OCI-LY7 (cell line): Measurements from ENCODE around the gene KYNU. TPM values are rescaled to one million over a fixed set of nuclear protein-coding genes. Genes with fewer than 3 reads are reported as not detected.
"Not testable (repeated sequence)": the region's sequence is repeated elsewhere in the genome, so short reads cannot be mapped to it uniquely, and the experiment has no call there.

Experiments
- BruUV-seq: library from RNA; stranded (reverse); fragments of 400-500 nt; replicated peaks from 2 replicates; lab custom pipeline; 2021; lab: Mats Ljungman, UMichigan
- CTCF ChIA-PET: fragments of 300-600 bp; sonication (Branson Sonifier 250); formaldehyde crosslinking; loops from one replicate; lab custom pipeline; 2022; ENCODE audit warnings: antibody characterized with exemption; ENCODE audit not compliant: unreplicated experiment; lab: Charles Lee
- POLR2A ChIA-PET: fragments of 300-600 bp; sonication (Branson Sonifier 250); formaldehyde crosslinking; loops from one replicate; lab custom pipeline; 2022; ENCODE audit warnings: antibody characterized with exemption; lab: Charles Lee
- DNase-seq: peaks from one replicate; pipeline ENCODE4 v3.0.0-alpha.2; 2015; ENCODE audit warnings: low spot score
- H2AFZ ChIP-seq: fragments of 200-600 bp; sonication (generic), shearing (Covaris generic); 2 replicates; pipeline ENCODE4 v1.6.1; 2014; ENCODE audit warnings: mild to moderate bottlenecking, antibody characterized with exemption, low read length, moderate library complexity
- H3K27ac ChIP-seq: fragments of 200-600 bp; sonication (generic); 2 replicates; pipeline ENCODE4 v1.5.1; 2014; ENCODE audit warnings: mixed run types, low read depth, mild to moderate bottlenecking, moderate library complexity, low read length, inconsistent platforms; ENCODE audit not compliant: poor library complexity, severe bottlenecking
- H3K36me3 ChIP-seq: fragments of 200-600 bp; sonication (generic); 2 replicates; pipeline ENCODE4 v1.6.1; 2014; ENCODE audit warnings: mild to moderate bottlenecking, antibody characterized with exemption, low read length, moderate library complexity, mixed read lengths; ENCODE audit not compliant: insufficient read depth
- H3K4me1 ChIP-seq: fragments of 200-600 bp; sonication (generic); 2 replicates; pipeline ENCODE4 v1.5.1; 2014; ENCODE audit warnings: mild to moderate bottlenecking, low read length; ENCODE audit not compliant: insufficient read depth, poor library complexity, severe bottlenecking
- H3K4me2 ChIP-seq: fragments of 200-600 bp; sonication (generic); 2 replicates; pipeline ENCODE4 v1.6.1; 2014; ENCODE audit warnings: mild to moderate bottlenecking, low read length
- H3K4me3 ChIP-seq: fragments of 200-600 bp; sonication (generic); 2 replicates; pipeline ENCODE4 v1.5.1; 2014; ENCODE audit warnings: mild to moderate bottlenecking, low read depth, low read length; ENCODE audit not compliant: poor library complexity, severe bottlenecking
- H3K79me2 ChIP-seq: fragments of 200-600 bp; sonication (generic); 2 replicates; pipeline ENCODE4 v1.6.1; 2016; ENCODE audit warnings: low read depth, mild to moderate bottlenecking, low read length, moderate library complexity, mixed read lengths; ENCODE audit not compliant: insufficient read depth
- H3K9me2 ChIP-seq: fragments of 200-600 bp; sonication (generic); 2 replicates; pipeline ENCODE4 v1.6.1; 2016; ENCODE audit warnings: mild to moderate bottlenecking, low read length, mixed read lengths; ENCODE audit not compliant: insufficient read depth
- H3K9me3 ChIP-seq: fragments of 200-600 bp; sonication (generic); 2 replicates; pipeline ENCODE4 v1.6.1; 2014; ENCODE audit warnings: mild to moderate bottlenecking, mixed run types, low read length, mixed read lengths
- H4K20me1 ChIP-seq: fragments of 200-600 bp; sonication (generic); 2 replicates; pipeline ENCODE4 v1.6.1; 2014; ENCODE audit warnings: mild to moderate bottlenecking, antibody characterized with exemption, low read length, moderate library complexity, mixed read lengths; ENCODE audit not compliant: insufficient read depth
- CTCF ChIP-seq: fragments of 200-600 bp; sonication (generic); conservative IDR thresholded peaks from 2 replicates; pipeline ENCODE4 v1.5.1; 2014; ENCODE audit warnings: mild to moderate bottlenecking, antibody characterized with exemption, low read length, moderate library complexity, mixed read lengths
- EZH2phosphoT487 ChIP-seq: fragments of 200-600 bp; sonication (generic); IDR thresholded peaks from 2 replicates; pipeline ENCODE4 v1.6.1; 2018; ENCODE audit warnings: low read depth, borderline replicate concordance, mild to moderate bottlenecking, mixed run types, antibody characterized with exemption, low read length, moderate library complexity, mixed read lengths
- intact Hi-C: fragments of 100-400 bp; cut with micrococcal nuclease; formaldehyde crosslinking; loops from one replicate; pipeline ENCODE4 v1.10.0; 2022; ENCODE audit not compliant: unreplicated experiment
- small RNA-seq: library from RNA; depleted of rRNA; stranded (forward); fragments of <200 nt; gene quantifications from one replicate; pipeline ENCODE3, GENCODE V24; 2014
- total RNA-seq, 2 experiments: library from RNA; depleted of rRNA in 1 of 2; stranded (reverse); fragments of >200 nt in 1 of 2; shearing (Covaris generic) in 1 of 2; gene quantifications; 2 replicates each; pipeline ENCODE4 v1.2.3, GENCODE V29; 2014 to 2022

Gene KYNU
- total RNA-seq, 2 experiments from 2014 or later: 0.27 TPM; not detected in 1

GRCh38 chr2:143088388-143088787, 210.9 kb downstream of the KYNU start:
- H3K9me2 ChIP-seq: no peaks in the 10 kb centered on the region
- BruUV-seq: no TSS peak
- intact Hi-C loops: no loop called here
- no peaks in the 10 kb centered on the region for H4K20me1 ChIP-seq
- no peaks in the 10 kb centered on the region for H3K9me3 ChIP-seq
- DNase-seq: no peak
- no peak overlapping the region for H3K4me2 ChIP-seq
- no peak overlapping the region for H3K27ac ChIP-seq
- no peaks in the 10 kb centered on the region for H3K79me2 ChIP-seq
- no peaks in the 10 kb centered on the region for H3K36me3 ChIP-seq
- H3K4me3 ChIP-seq: no peak overlapping the region
- ChIA-PET CTCF (no interaction called here), POLR2A (interaction anchor here (0.6 kb wide), 1 partner anchor 1084 kb away, joined by 3 read pairs; no protein-coding TSS in a partner anchor)
- H2AFZ ChIP-seq: no peak overlapping the region
- H3K4me1 ChIP-seq: no peaks in the 10 kb centered on the region
- no peak for TF ChIP-seq EZH2phosphoT487
- no peak for TF ChIP-seq CTCF

- POLR2A ChIA-PET, H3K9me3 ChIP-seq, H3K4me2 ChIP-seq, H2AFZ ChIP-seq, BruUV-seq, CTCF ChIA-PET, H3K4me3 ChIP-seq, H3K79me2 ChIP-seq, H3K27ac ChIP-seq, H3K36me3 ChIP-seq, intact Hi-C loops, DNase-seq, H3K9me2 ChIP-seq, H4K20me1 ChIP-seq, H3K4me1 ChIP-seq: not testable (repeated sequence)
Observed at GRCh38 chr2:143089520-143089919, 212.1 kb downstream of the KYNU start.

Small RNA genes within 50 kb of the gene (small RNA-seq; reads per million reads assigned to genes)
- gene MTND4LP12: not detected
